Measurements from ENCODE around the gene FGD6. TPM values are rescaled to one million over a fixed set of nuclear protein-coding genes. Genes with fewer than 3 reads are reported as not detected.

Gene FGD6
- total and polyA plus RNA-seq, 2 experiments from 2014 or later = 12.9 to 32.4 TPM

DNA sequence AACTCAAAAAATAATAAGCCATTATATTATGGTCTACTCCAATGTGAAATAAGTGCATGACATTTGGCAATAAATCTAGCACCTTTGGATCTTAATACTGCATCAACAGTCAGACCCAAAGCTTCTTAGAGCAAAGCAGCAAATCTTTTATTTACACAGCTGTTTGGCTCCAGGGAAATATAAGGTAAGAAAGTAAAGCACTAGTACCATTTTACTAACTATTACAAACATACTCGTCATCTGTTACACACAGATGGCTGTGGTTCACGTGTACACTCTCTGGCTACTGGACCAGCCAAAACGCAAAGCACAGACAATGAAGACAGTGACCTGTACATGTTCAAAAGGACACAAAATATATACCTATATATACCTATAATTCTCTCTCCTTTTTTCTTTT is 2.8 kb downstream of the FGD6 start:
- H2AFZ ChIP-seq = no peak overlapping the region
- no peak for DNase-seq (ENCODE audit: low spot score)
- H3K79me2 ChIP-seq (replicated peaks; ENCODE audit: insufficient read depth) = peaks cover 87% of the 10 kb centered on the region
- no peak for TF ChIP-seq ETS1 (IDR thresholded peaks at IDR 0.05)
- TF ChIP-seq, protein P1, sequence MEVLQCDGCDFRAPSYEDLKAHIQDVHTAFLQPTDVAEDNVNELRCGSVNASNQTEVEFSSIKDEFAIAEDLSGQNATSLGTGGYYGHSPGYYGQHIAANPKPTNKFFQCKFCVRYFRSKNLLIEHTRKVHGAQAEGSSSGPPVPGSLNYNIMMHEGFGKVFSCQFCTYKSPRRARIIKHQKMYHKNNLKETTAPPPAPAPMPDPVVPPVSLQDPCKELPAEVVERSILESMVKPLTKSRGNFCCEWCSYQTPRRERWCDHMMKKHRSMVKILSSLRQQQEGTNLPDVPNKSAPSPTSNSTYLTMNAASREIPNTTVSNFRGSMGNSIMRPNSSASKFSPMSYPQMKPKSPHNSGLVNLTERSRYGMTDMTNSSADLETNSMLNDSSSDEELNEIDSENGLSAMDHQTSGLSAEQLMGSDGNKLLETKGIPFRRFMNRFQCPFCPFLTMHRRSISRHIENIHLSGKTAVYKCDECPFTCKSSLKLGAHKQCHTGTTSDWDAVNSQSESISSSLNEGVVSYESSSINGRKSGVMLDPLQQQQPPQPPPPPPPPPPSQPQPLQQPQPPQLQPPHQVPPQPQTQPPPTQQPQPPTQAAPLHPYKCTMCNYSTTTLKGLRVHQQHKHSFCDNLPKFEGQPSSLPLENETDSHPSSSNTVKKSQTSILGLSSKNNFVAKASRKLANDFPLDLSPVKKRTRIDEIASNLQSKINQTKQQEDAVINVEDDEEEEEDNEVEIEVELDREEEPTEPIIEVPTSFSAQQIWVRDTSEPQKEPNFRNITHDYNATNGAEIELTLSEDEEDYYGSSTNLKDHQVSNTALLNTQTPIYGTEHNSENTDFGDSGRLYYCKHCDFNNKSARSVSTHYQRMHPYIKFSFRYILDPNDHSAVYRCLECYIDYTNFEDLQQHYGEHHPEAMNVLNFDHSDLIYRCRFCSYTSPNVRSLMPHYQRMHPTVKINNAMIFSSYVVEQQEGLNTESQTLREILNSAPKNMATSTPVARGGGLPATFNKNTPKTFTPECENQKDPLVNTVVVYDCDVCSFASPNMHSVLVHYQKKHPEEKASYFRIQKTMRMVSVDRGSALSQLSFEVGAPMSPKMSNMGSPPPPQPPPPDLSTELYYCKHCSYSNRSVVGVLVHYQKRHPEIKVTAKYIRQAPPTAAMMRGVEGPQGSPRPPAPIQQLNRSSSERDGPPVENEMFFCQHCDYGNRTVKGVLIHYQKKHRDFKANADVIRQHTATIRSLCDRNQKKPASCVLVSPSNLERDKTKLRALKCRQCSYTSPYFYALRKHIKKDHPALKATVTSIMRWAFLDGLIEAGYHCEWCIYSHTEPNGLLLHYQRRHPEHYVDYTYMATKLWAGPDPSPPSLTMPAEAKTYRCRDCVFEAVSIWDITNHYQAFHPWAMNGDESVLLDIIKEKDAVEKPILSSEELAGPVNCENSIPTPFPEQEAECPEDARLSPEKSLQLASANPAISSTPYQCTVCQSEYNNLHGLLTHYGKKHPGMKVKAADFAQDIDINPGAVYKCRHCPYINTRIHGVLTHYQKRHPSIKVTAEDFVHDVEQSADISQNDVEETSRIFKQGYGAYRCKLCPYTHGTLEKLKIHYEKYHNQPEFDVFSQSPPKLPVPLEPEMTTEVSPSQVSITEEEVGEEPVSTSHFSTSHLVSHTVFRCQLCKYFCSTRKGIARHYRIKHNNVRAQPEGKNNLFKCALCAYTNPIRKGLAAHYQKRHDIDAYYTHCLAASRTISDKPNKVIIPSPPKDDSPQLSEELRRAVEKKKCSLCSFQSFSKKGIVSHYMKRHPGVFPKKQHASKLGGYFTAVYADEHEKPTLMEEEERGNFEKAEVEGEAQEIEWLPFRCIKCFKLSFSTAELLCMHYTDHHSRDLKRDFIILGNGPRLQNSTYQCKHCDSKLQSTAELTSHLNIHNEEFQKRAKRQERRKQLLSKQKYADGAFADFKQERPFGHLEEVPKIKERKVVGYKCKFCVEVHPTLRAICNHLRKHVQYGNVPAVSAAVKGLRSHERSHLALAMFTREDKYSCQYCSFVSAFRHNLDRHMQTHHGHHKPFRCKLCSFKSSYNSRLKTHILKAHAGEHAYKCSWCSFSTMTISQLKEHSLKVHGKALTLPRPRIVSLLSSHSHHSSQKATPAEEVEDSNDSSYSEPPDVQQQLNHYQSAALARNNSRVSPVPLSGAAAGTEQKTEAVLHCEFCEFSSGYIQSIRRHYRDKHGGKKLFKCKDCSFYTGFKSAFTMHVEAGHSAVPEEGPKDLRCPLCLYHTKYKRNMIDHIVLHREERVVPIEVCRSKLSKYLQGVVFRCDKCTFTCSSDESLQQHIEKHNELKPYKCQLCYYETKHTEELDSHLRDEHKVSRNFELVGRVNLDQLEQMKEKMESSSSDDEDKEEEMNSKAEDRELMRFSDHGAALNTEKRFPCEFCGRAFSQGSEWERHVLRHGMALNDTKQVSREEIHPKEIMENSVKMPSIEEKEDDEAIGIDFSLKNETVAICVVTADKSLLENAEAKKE (CRISPR knock-in tag; IDR thresholded peaks at IDR 0.05) = no peak
- TF ChIP-seq, protein P2, sequence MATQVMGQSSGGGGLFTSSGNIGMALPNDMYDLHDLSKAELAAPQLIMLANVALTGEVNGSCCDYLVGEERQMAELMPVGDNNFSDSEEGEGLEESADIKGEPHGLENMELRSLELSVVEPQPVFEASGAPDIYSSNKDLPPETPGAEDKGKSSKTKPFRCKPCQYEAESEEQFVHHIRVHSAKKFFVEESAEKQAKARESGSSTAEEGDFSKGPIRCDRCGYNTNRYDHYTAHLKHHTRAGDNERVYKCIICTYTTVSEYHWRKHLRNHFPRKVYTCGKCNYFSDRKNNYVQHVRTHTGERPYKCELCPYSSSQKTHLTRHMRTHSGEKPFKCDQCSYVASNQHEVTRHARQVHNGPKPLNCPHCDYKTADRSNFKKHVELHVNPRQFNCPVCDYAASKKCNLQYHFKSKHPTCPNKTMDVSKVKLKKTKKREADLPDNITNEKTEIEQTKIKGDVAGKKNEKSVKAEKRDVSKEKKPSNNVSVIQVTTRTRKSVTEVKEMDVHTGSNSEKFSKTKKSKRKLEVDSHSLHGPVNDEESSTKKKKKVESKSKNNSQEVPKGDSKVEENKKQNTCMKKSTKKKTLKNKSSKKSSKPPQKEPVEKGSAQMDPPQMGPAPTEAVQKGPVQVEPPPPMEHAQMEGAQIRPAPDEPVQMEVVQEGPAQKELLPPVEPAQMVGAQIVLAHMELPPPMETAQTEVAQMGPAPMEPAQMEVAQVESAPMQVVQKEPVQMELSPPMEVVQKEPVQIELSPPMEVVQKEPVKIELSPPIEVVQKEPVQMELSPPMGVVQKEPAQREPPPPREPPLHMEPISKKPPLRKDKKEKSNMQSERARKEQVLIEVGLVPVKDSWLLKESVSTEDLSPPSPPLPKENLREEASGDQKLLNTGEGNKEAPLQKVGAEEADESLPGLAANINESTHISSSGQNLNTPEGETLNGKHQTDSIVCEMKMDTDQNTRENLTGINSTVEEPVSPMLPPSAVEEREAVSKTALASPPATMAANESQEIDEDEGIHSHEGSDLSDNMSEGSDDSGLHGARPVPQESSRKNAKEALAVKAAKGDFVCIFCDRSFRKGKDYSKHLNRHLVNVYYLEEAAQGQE (IDR thresholded peaks at IDR 0.05; ENCODE audit: unreplicated experiment) = no peak
- no peak for TF ChIP-seq JUNB (IDR thresholded peaks at IDR 0.05; ENCODE audit: unreplicated experiment)
- TF ChIP-seq STAT1 (IDR thresholded peaks at IDR 0.05; ENCODE audit: unreplicated experiment) = no peak
- TF ChIP-seq, protein P3, sequence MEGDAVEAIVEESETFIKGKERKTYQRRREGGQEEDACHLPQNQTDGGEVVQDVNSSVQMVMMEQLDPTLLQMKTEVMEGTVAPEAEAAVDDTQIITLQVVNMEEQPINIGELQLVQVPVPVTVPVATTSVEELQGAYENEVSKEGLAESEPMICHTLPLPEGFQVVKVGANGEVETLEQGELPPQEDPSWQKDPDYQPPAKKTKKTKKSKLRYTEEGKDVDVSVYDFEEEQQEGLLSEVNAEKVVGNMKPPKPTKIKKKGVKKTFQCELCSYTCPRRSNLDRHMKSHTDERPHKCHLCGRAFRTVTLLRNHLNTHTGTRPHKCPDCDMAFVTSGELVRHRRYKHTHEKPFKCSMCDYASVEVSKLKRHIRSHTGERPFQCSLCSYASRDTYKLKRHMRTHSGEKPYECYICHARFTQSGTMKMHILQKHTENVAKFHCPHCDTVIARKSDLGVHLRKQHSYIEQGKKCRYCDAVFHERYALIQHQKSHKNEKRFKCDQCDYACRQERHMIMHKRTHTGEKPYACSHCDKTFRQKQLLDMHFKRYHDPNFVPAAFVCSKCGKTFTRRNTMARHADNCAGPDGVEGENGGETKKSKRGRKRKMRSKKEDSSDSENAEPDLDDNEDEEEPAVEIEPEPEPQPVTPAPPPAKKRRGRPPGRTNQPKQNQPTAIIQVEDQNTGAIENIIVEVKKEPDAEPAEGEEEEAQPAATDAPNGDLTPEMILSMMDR (conservative IDR thresholded peaks at IDR 0.05; ENCODE audit: low read depth in 2 of 2) = no peak
- no peak for TF ChIP-seq ZNF114 (CRISPR knock-in tag; IDR thresholded peaks at IDR 0.05)
- TF ChIP-seq NANOG (IDR thresholded peaks at IDR 0.05; ENCODE audit: borderline replicate concordance) = no peak
- Mint-ChIP-seq H3K36me3 (ENCODE audit: low read depth) (peaks cover 10% of the 10 kb centered on the region), H3K9me3 (no peaks in the 10 kb centered on the region), H3K27ac (no peak overlapping the region), H3K27me3 (ENCODE audit: insufficient read depth, low read depth, poor library complexity) (peaks cover 2% of the 10 kb centered on the region), H3K4me1 (peaks cover 48% of the 10 kb centered on the region), H3K4me3 (peak overlapping the region; percentile 29; the same call in 1 of the 3 replicates)
- ATAC-seq = no peak
- no peaks in the 10 kb centered on the region for H3F3A ChIP-seq (replicated peaks; ENCODE audit: low read depth)
- H3K9me2 ChIP-seq (ENCODE audit: insufficient read depth) = no peaks in the 10 kb centered on the region
- no peaks in the 10 kb centered on the region for H3K36me3 ChIP-seq (ENCODE audit: insufficient read depth)
- peak overlapping the region; percentile 25; the same call in 1 of the 2 replicates for H3K4me2 ChIP-seq
- no peaks in the 10 kb centered on the region for H4K20me1 ChIP-seq (replicated peaks; ENCODE audit: insufficient read depth)
- no peak overlapping the region for H3K4me3 ChIP-seq
- H3K4me1 ChIP-seq (ENCODE audit: insufficient read depth) = peaks cover 46% of the 10 kb centered on the region
- no peak overlapping the region for H3K27ac ChIP-seq (ENCODE audit: low read depth)
- H3K27me3 ChIP-seq (ENCODE audit: insufficient read depth) = no peaks in the 10 kb centered on the region
